ENCODE results near the gene COA5. TPM values are rescaled to one million over a fixed set of nuclear protein-coding genes. Genes with fewer than 3 reads are reported as not detected.
"Not testable (repeated sequence)": the region's sequence is repeated elsewhere in the genome, so short reads cannot be mapped to it uniquely, and the experiment has no call there.

Gene COA5
- total RNA-seq, 2 donors from 2014 or later, result 29.4 to 32.2 TPM

GRCh38 chr2:98598781-98599428, 9.4 kb downstream of the COA5 start:
- DNase-seq (no peak), ATAC-seq (replicated peaks in 1 of 2) (peak in 1 of 2 donors; percentile 50)
- Mint-ChIP-seq H3K4me1 (ENCODE audit: low read depth) (peaks cover 20% of the 10 kb centered on the region), H3K27me3 (ENCODE audit: low read depth) (no peaks in the 10 kb centered on the region), H3K36me3 (ENCODE audit: insufficient read depth in 2 of 2) (peaks cover 6 to 23% of the 10 kb centered on the region in 2 donors), H3K9me3 (peaks cover 1 to 2% of the 10 kb centered on the region in 2 donors), H3K4me3 (no peak overlapping the region), H3K27ac (peak overlapping the region; percentile 84)

GRCh38 chr2:98594665-98595064, 13.6 kb downstream of the COA5 start:
- peaks cover 13 to 26% of the 10 kb centered on the region in 2 donors for H3K36me3 Mint-ChIP-seq (ENCODE audit: insufficient read depth in 2 of 2)
- H3K27me3 Mint-ChIP-seq (ENCODE audit: low read depth); H3K9me3 Mint-ChIP-seq; H3K4me1 Mint-ChIP-seq (ENCODE audit: low read depth); H3K27ac Mint-ChIP-seq; ATAC-seq (replicated peaks in 1 of 2); DNase-seq; H3K4me3 Mint-ChIP-seq: not testable (repeated sequence)

DNA sequence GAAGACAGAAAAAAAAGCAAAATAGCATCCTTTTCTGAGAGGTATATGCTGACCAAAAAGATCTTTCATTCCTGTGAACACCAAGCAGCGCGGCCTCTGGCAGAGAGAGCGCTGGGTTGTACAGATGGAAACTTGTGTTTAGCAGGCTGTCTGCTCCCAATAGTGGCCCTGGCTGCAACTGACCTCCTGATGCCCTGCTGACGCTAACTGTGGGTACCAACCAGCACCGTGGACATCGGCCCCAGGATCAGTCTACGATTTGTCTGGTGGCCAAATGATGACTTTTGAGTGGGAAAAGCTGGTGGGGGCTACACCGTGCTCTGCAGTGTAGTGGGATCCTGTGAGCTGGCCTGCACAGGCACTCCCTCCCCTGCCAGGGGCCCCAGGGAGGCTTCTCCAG, 15.7 kb downstream of the COA5 start:
- Mint-ChIP-seq H3K27me3 (ENCODE audit: low read depth) (no peaks in the 10 kb centered on the region), H3K9me3 (peaks cover 3 to 7% of the 10 kb centered on the region in 2 donors), H3K27ac (no peak overlapping the region), H3K4me1 (ENCODE audit: low read depth) (peaks cover 4% of the 10 kb centered on the region), H3K36me3 (ENCODE audit: insufficient read depth in 2 of 2) (peaks cover 11 to 16% of the 10 kb centered on the region in 2 donors), H3K4me3 (no peak overlapping the region)
- no peak for DNase-seq
- ATAC-seq (replicated peaks in 1 of 2), result peak in 1 of 2 donors; percentile 13

DNA sequence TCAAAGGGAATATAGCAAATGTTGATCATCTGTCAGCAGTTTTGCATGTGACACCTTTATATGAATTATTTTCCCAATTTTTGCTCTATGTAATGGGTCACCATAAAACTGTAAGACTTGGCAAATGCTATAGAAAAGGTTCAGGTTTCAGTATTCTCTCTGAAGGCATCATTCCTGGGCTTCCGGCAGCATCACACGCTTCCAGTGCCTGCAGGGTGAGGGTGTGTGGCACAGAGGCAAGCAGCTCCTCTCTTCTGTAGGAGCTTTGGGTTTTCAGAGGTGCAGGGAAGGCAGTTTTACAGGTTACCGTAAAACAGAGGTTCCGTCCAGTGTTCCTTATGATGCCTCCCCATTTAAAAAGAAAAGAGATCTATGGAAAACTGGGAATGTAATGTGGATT, 18.8 kb downstream of the COA5 start:
- H3K27ac Mint-ChIP-seq, result peak overlapping the region; percentile 61
- H3K9me3 Mint-ChIP-seq, result peaks cover 3 to 5% of the 10 kb centered on the region in 2 donors
- no peak for ATAC-seq (replicated peaks in 1 of 2)

DNA sequence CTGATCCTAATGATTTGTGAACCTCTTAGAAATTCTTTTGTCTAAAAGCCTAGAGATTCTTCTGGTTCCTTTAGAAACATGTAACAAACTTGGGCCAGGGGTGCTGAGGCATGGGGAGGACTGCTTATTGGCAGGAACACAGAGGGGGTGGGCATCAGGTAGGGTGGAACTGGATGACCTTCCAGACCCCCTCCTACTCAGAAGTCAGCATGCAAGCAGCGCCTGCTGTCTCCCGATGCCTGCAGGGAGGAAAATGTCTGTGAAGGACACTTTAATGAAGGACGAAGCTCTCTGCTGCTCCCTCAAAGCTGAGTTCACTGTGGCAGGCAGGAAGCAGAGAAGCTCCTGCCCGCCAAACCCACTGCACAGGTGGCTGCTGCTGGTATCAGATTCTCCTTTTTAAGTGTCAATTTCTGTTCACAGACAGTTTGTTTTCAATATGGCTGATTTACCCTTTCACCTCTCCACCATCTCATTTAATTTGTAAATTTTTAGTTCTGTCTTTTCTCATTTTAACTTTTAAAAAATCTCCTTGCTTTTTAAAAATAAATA, 19.4 kb downstream of the COA5 start:
- Mint-ChIP-seq H3K9me3 (peaks cover 2 to 5% of the 10 kb centered on the region in 2 donors), H3K4me3 (no peak overlapping the region), H3K27ac (peak overlapping the region; percentile 61)

More for the DNA sequence above, 18.8 kb downstream of the COA5 start:
- Mint-ChIP-seq H3K4me3 (no peak overlapping the region), H3K4me1 (ENCODE audit: low read depth) (peaks cover 4% of the 10 kb centered on the region), H3K27me3 (ENCODE audit: low read depth) (no peaks in the 10 kb centered on the region), H3K36me3 (ENCODE audit: insufficient read depth in 2 of 2) (peaks cover 8 to 16% of the 10 kb centered on the region in 2 donors)
- DNase-seq, result no peak

GRCh38 chr2:98586551-98587140, 21.7 kb downstream of the COA5 start:
- no peak overlapping the region for H3K27ac Mint-ChIP-seq
- ATAC-seq (replicated peaks in 1 of 2) (no peak), DNase-seq (no peak)
- no peaks in the 10 kb centered on the region for H3K9me3 Mint-ChIP-seq
- H3K36me3 Mint-ChIP-seq (ENCODE audit: insufficient read depth in 2 of 2), result peaks cover 0 to 12% of the 10 kb centered on the region in 2 donors
- H3K27me3 Mint-ChIP-seq (ENCODE audit: low read depth), result no peaks in the 10 kb centered on the region
- no peak overlapping the region for H3K4me3 Mint-ChIP-seq
- H3K4me1 Mint-ChIP-seq (ENCODE audit: low read depth), result peaks cover 4% of the 10 kb centered on the region

More for the DNA sequence above, 19.4 kb downstream of the COA5 start:
- Mint-ChIP-seq H3K36me3 (ENCODE audit: insufficient read depth in 2 of 2) (peaks cover 8 to 15% of the 10 kb centered on the region in 2 donors), H3K4me1 (ENCODE audit: low read depth) (peaks cover 4% of the 10 kb centered on the region), H3K27me3 (ENCODE audit: low read depth) (no peaks in the 10 kb centered on the region)
- DNase-seq, result no peak
- no peak for ATAC-seq (replicated peaks in 1 of 2)

DNA sequence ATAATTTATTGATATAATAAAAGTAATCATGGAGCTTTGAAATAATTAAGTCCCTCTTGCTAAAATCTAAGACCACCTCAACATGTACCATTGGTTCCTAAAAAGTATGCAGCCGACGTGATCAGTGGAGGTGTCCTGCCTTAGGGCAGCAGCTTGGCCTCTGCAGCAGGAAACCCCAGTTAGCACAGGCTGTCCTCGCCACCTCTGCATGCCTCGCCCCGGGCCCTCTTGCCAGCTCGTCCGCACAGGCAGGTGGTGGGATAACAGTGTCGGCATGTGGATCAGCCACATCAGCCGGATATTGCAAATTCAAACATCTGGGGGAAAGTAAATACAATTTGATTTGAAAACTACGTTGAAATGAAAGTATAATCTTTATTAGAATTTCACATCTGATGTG, 22.9 kb downstream of the COA5 start:
- Mint-ChIP-seq H3K27ac (no peak overlapping the region), H3K9me3 (no peaks in the 10 kb centered on the region), H3K4me1 (ENCODE audit: low read depth) (peaks cover 4% of the 10 kb centered on the region), H3K27me3 (ENCODE audit: low read depth) (no peaks in the 10 kb centered on the region), H3K36me3 (ENCODE audit: insufficient read depth in 2 of 2) (peaks cover 0 to 9% of the 10 kb centered on the region in 2 donors), H3K4me3 (no peak overlapping the region)
- no peak for DNase-seq
- no peak for ATAC-seq (replicated peaks in 1 of 2)

DNA sequence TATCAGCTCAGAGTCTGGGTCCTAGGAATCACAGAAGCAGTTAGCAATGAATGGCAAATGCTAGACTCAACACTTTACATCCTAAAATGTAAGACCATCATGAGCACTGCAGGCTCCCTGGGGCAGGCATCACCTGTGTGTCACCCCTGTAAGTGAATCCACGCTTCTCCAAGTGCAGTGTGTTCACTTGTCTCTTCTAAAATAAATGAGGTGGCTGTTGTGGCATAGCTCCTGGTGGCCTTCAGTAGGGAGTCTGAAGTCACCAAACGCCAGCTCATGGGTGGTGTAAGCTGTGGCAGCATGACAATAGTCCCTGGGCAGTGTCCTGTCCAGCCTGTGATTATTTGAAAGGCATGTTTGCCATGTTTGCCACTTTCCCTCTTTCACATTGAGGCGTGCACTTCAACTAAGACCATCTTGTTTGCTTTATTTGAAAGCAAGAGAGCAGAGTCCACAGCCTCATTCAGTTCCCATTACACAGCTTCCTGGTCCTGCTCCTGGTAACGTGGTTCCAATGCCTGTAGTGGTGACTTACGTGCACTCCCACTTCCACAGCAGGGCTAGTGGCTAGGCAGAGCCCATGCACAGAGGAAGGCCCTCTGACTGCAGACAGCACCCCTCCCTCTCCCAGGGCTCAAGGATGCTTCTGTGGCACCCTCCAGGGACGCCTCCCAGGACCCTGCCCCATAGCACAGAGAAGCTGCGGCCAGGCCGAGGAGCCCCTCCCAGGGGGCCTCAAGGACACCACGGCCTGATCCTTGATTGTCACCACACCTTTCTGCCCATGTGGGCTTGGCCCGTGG, 24.3 kb downstream of the COA5 start:
- H3K4me3 Mint-ChIP-seq, result no peak overlapping the region
- no peaks in the 10 kb centered on the region for H3K27me3 Mint-ChIP-seq (ENCODE audit: low read depth)
- peaks cover 3% of the 10 kb centered on the region for H3K4me1 Mint-ChIP-seq (ENCODE audit: low read depth)
- no peak overlapping the region for H3K27ac Mint-ChIP-seq
- H3K9me3 Mint-ChIP-seq, result no peaks in the 10 kb centered on the region
- ATAC-seq (replicated peaks in 1 of 2) (no peak), DNase-seq (no peak)
- H3K36me3 Mint-ChIP-seq (ENCODE audit: insufficient read depth in 2 of 2), result peaks cover 0 to 9% of the 10 kb centered on the region in 2 donors

- Mint-ChIP-seq H3K9me3 (no peaks in the 10 kb centered on the region), H3K27ac (no peak overlapping the region), H3K36me3 (ENCODE audit: insufficient read depth in 2 of 2) (peaks cover 0 to 9% of the 10 kb centered on the region in 2 donors), H3K4me3 (no peak overlapping the region), H3K4me1 (ENCODE audit: low read depth) (no peaks in the 10 kb centered on the region), H3K27me3 (ENCODE audit: low read depth) (no peaks in the 10 kb centered on the region)
- DNase-seq (no peak), ATAC-seq (replicated peaks in 1 of 2) (no peak)
Observed at GRCh38 chr2:98583276-98583675, 25.0 kb downstream of the COA5 start.

DNA sequence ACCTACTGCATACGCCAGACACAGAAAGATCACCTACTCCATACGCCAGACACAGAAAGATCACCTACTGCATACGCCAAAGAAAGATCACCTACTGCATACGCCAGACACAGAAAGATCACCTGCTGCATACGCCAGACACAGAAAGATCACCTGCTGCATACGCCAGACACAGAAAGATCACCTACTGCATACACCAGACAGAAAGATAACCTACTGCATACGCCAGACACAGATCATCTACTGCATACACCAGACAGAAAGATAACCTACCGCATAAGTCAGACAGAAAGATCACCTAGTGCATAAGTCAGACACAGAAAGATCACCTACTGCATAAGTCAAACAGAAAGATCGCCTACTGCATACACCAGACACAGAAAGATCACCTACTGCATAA, 25.8 kb downstream of the COA5 start:
- Mint-ChIP-seq H3K4me3 (no peak overlapping the region), H3K27ac (no peak overlapping the region), H3K27me3 (ENCODE audit: low read depth) (no peaks in the 10 kb centered on the region), H3K9me3 (no peaks in the 10 kb centered on the region), H3K36me3 (ENCODE audit: insufficient read depth in 2 of 2) (peaks cover 0 to 9% of the 10 kb centered on the region in 2 donors), H3K4me1 (ENCODE audit: low read depth) (no peaks in the 10 kb centered on the region)
- ATAC-seq (replicated peaks in 1 of 2) (no peak), DNase-seq (no peak)

DNA sequence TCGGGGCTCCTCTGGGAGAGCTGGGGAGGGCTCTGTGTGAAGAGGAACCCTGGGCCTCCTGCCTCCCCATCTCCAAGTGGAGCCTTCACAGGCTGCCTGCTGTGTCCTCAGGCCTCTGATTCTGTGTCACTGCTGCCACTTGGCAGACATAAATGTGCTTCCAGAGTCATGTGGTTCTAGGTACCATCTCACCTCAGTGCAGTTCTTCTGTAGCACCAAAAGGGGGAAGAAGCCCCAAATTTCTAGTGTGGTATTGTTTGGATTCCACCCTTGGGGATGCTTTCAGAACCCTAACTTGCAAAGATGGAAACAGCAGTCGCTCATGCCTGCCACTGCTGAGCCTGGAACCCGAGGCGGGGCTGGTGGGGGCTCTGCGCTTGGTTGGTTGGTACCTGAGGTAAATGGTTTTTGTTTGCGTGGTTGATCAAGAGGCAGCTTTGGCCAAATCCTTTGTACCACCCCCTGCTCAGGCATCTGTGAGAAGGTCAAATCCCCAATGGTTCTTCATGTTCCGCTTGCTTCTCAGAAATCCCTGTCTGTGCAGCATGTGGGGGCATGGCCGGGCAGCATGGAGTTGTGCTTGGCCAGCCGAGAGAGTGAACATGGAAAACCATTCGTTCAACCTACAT, 27.5 kb downstream of the COA5 start:
- Mint-ChIP-seq H3K4me1 (ENCODE audit: low read depth) (no peaks in the 10 kb centered on the region), H3K9me3 (no peaks in the 10 kb centered on the region), H3K4me3 (no peak overlapping the region), H3K36me3 (ENCODE audit: insufficient read depth in 2 of 2) (peaks cover 0 to 5% of the 10 kb centered on the region in 2 donors), H3K27ac (no peak overlapping the region), H3K27me3 (ENCODE audit: low read depth) (no peaks in the 10 kb centered on the region)
- ATAC-seq (replicated peaks in 1 of 2) (no peak), DNase-seq (no peak)

GRCh38 chr2:98579926-98580325, 28.4 kb downstream of the COA5 start:
- Mint-ChIP-seq H3K9me3 (no peaks in the 10 kb centered on the region), H3K4me3 (no peak overlapping the region), H3K27me3 (ENCODE audit: low read depth) (no peaks in the 10 kb centered on the region), H3K27ac (no peak overlapping the region), H3K36me3 (ENCODE audit: insufficient read depth in 2 of 2) (peaks cover 0 to 5% of the 10 kb centered on the region in 2 donors), H3K4me1 (ENCODE audit: low read depth) (no peaks in the 10 kb centered on the region)
- DNase-seq (no peak), ATAC-seq (replicated peaks in 1 of 2) (no peak)

- no peaks in the 10 kb centered on the region for H3K4me1 Mint-ChIP-seq (ENCODE audit: low read depth)
- peaks cover 0 to 5% of the 10 kb centered on the region in 2 donors for H3K36me3 Mint-ChIP-seq (ENCODE audit: insufficient read depth in 2 of 2)
- H3K27ac Mint-ChIP-seq, result no peak overlapping the region
Observed at GRCh38 chr2:98578231-98578630, 30.1 kb downstream of the COA5 start.

More at GRCh38 chr2:98578231-98578630, 30.1 kb downstream of the COA5 start:
- no peak for DNase-seq
- Mint-ChIP-seq H3K27me3 (ENCODE audit: low read depth) (no peaks in the 10 kb centered on the region), H3K9me3 (no peaks in the 10 kb centered on the region), H3K4me3 (no peak overlapping the region)
- ATAC-seq (replicated peaks in 1 of 2), result no peak

Data from activated T-cell treated with anti-CD3 and anti-CD28 coated beads, Interleukin-2, amount 50 U/mL, for 72 hours (primary cell).